ENCODE results near the gene RNU6-1.

DNA sequence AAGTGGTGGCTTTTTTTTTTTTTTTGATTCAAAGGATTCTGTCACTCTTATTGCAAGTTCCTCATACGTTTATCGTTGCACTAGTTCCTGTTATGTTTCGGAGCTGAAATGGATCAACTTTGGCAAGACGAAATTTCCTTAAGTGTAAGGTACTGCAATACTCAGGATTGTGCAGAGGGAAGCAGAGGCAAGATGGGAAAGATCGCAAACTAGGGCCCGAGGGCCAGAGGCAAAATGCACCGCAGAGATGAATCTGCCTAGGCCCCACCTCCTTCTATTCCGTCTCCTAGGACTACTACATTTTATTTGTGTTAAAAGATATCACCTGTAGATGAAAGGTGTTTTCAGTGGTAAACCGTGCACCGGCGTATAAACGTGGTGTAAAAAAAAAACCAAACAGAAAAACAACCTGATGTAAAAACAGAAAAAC is 331 bp downstream of the RNU6-1 start:
- TF ChIP-seq, protein P1, sequence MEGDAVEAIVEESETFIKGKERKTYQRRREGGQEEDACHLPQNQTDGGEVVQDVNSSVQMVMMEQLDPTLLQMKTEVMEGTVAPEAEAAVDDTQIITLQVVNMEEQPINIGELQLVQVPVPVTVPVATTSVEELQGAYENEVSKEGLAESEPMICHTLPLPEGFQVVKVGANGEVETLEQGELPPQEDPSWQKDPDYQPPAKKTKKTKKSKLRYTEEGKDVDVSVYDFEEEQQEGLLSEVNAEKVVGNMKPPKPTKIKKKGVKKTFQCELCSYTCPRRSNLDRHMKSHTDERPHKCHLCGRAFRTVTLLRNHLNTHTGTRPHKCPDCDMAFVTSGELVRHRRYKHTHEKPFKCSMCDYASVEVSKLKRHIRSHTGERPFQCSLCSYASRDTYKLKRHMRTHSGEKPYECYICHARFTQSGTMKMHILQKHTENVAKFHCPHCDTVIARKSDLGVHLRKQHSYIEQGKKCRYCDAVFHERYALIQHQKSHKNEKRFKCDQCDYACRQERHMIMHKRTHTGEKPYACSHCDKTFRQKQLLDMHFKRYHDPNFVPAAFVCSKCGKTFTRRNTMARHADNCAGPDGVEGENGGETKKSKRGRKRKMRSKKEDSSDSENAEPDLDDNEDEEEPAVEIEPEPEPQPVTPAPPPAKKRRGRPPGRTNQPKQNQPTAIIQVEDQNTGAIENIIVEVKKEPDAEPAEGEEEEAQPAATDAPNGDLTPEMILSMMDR (IDR thresholded peaks at IDR 0.05) = no peak
- TF ChIP-seq EP300 (IDR thresholded peaks at IDR 0.05) = no peak

Measured in sigmoid colon (tissue), 4 donors.